ENCODE results near the gene STX10.

DNA sequence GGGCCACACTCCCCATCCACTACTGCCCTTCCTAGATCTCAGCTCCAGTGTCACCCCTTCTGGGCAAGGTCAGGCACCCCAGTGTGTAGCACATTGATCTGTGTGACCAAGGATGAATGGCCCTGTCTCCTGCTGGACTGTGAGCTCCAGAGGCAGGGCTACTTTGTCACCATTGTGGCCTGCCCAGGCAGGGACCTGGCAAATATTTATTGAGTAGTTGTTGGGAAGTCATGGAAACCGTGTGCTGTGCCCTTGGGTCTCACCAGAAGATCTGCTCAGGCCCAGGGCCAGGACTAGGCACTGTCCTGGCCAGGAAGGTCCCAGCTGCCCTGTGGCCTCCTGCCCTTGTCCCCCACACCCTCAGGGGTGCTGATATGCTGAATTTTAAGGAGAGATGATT lies 21.6 kb downstream of the STX10 start:
- TF ChIP-seq NR3C1 (CRISPR knock-in tag; conservative IDR thresholded peaks at IDR 0.05; ENCODE audit: low read depth) (no peak), OVOL2 (CRISPR knock-in tag; IDR thresholded peaks at IDR 0.05; ENCODE audit: borderline replicate concordance) (no peak), ZNF232 (CRISPR knock-in tag; IDR thresholded peaks at IDR 0.05) (no peak), KAT7 (CRISPR knock-in tag; IDR thresholded peaks at IDR 0.05; ENCODE audit: borderline replicate concordance) (no peak), FOXK1 (CRISPR knock-in tag; IDR thresholded peaks at IDR 0.05) (no peak), ATF1 (CRISPR knock-in tag; IDR thresholded peaks at IDR 0.05) (no peak), NFE2L1 (CRISPR knock-in tag; IDR thresholded peaks at IDR 0.05) (no peak), GABPB1 (CRISPR knock-in tag; IDR thresholded peaks at IDR 0.05) (no peak)
- TF ChIP-seq, protein P1, sequence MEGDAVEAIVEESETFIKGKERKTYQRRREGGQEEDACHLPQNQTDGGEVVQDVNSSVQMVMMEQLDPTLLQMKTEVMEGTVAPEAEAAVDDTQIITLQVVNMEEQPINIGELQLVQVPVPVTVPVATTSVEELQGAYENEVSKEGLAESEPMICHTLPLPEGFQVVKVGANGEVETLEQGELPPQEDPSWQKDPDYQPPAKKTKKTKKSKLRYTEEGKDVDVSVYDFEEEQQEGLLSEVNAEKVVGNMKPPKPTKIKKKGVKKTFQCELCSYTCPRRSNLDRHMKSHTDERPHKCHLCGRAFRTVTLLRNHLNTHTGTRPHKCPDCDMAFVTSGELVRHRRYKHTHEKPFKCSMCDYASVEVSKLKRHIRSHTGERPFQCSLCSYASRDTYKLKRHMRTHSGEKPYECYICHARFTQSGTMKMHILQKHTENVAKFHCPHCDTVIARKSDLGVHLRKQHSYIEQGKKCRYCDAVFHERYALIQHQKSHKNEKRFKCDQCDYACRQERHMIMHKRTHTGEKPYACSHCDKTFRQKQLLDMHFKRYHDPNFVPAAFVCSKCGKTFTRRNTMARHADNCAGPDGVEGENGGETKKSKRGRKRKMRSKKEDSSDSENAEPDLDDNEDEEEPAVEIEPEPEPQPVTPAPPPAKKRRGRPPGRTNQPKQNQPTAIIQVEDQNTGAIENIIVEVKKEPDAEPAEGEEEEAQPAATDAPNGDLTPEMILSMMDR (IDR thresholded peaks at IDR 0.05), result no peak
- TF ChIP-seq, protein P2, sequence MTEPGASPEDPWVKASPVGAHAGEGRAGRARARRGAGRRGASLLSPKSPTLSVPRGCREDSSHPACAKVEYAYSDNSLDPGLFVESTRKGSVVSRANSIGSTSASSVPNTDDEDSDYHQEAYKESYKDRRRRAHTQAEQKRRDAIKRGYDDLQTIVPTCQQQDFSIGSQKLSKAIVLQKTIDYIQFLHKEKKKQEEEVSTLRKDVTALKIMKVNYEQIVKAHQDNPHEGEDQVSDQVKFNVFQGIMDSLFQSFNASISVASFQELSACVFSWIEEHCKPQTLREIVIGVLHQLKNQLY (CRISPR knock-in tag; IDR thresholded peaks at IDR 0.05), result no peak
- TF ChIP-seq, protein P3, sequence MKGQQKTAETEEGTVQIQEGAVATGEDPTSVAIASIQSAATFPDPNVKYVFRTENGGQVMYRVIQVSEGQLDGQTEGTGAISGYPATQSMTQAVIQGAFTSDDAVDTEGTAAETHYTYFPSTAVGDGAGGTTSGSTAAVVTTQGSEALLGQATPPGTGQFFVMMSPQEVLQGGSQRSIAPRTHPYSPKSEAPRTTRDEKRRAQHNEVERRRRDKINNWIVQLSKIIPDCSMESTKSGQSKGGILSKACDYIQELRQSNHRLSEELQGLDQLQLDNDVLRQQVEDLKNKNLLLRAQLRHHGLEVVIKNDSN (CRISPR knock-in tag; IDR thresholded peaks at IDR 0.05), result no peak
- TF ChIP-seq, protein P4, sequence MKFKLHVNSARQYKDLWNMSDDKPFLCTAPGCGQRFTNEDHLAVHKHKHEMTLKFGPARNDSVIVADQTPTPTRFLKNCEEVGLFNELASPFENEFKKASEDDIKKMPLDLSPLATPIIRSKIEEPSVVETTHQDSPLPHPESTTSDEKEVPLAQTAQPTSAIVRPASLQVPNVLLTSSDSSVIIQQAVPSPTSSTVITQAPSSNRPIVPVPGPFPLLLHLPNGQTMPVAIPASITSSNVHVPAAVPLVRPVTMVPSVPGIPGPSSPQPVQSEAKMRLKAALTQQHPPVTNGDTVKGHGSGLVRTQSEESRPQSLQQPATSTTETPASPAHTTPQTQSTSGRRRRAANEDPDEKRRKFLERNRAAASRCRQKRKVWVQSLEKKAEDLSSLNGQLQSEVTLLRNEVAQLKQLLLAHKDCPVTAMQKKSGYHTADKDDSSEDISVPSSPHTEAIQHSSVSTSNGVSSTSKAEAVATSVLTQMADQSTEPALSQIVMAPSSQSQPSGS (CRISPR knock-in tag; IDR thresholded peaks at IDR 0.05; ENCODE audit: borderline replicate concordance, low read depth), result no peak
- TF ChIP-seq, protein P5, sequence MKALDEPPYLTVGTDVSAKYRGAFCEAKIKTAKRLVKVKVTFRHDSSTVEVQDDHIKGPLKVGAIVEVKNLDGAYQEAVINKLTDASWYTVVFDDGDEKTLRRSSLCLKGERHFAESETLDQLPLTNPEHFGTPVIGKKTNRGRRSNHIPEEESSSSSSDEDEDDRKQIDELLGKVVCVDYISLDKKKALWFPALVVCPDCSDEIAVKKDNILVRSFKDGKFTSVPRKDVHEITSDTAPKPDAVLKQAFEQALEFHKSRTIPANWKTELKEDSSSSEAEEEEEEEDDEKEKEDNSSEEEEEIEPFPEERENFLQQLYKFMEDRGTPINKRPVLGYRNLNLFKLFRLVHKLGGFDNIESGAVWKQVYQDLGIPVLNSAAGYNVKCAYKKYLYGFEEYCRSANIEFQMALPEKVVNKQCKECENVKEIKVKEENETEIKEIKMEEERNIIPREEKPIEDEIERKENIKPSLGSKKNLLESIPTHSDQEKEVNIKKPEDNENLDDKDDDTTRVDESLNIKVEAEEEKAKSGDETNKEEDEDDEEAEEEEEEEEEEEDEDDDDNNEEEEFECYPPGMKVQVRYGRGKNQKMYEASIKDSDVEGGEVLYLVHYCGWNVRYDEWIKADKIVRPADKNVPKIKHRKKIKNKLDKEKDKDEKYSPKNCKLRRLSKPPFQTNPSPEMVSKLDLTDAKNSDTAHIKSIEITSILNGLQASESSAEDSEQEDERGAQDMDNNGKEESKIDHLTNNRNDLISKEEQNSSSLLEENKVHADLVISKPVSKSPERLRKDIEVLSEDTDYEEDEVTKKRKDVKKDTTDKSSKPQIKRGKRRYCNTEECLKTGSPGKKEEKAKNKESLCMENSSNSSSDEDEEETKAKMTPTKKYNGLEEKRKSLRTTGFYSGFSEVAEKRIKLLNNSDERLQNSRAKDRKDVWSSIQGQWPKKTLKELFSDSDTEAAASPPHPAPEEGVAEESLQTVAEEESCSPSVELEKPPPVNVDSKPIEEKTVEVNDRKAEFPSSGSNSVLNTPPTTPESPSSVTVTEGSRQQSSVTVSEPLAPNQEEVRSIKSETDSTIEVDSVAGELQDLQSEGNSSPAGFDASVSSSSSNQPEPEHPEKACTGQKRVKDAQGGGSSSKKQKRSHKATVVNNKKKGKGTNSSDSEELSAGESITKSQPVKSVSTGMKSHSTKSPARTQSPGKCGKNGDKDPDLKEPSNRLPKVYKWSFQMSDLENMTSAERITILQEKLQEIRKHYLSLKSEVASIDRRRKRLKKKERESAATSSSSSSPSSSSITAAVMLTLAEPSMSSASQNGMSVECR (CRISPR knock-in tag; IDR thresholded peaks at IDR 0.05; ENCODE audit: borderline replicate concordance), result no peak

Measured in WTC11 (cell line).